Muscle of back (tissue), 11 donors: ENCODE data around the gene MFRP. TPM values are rescaled to one million over a fixed set of nuclear protein-coding genes. Genes with fewer than 3 reads are reported as not detected.
A peak's percentile ranks its signal among the peaks of the same experiment; 100 is the strongest.

ENCODE experiments used
- DNase-seq, 3 donors: peaks; one replicate each; pipeline versions ENCODE4 v3.0.0 to v3.0.0-alpha.2; 2013
- polyA plus RNA-seq, 10 donors: library from polyadenylated mRNA; unstranded; fragments of 120-200 nt; gene quantifications; one replicate each; pipeline ENCODE4 v1.2.1, GENCODE V29; 2013; ENCODE audit not compliant: insufficient read length in 10 of 10

Gene MFRP
- polyA plus RNA-seq, 10 donors: 0.07 TPM; not detected in 9

DNA sequence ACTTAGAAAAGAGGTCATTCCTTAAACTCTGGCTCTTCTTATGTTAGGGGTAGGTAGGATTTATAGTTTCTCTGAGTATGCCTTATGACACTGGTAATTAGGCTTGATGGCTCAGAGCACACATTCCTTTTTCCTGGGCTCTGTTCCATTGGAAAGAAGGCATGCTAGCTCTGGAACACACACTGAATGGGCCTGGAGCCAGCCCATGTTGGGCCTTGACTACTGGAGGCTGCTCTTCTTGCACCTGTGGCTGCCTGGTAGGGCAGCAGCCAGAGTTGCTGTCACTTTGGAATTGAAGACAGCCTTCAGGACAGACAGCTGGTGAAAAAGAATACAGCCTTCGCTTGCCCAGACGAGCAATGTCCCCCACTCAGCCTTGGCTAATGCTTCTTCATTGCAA lies 47.8 kb downstream of the MFRP start:
- DNase-seq: peak; percentile 79 to 84 (median 83)

DNA sequence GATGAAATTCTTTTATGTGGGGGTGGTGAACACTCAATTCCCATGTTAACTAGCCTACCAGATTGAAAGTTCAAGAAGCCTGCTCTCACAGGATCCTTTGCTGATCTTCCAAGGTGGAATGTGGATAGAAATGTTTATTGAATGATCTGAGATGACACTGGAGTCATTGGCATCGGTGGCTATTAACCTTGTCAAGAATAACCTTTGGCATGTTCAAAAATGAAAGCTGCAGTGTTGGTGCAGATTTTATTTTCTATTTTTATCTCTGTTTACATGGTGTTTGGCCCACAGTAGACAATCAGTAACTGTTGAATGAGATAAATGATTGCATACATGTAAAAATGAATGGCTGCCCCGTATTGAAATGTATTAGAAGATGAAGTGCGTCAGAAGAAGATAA lies 48.6 kb downstream of the MFRP start:
- DNase-seq: no peak

DNA sequence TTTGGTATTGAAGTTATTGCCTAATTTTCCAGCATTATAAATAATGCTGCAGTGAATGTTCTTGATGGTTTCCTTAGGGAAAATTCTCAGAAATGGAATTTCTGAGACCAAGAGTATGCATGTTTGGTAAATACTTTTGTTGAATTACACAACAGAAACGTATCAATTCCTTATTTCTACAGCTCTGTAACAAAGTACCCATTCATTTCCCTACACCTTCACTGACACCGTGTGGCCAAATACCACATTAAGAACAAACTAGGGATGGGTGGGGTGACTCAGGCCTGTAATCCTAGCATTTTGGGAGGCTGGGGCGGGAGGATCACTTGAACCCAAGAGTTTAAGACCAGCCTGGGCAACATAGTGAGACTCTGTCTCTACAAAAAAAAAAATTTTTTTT lies 51.3 kb downstream of the MFRP start:
- no peak for DNase-seq

DNA sequence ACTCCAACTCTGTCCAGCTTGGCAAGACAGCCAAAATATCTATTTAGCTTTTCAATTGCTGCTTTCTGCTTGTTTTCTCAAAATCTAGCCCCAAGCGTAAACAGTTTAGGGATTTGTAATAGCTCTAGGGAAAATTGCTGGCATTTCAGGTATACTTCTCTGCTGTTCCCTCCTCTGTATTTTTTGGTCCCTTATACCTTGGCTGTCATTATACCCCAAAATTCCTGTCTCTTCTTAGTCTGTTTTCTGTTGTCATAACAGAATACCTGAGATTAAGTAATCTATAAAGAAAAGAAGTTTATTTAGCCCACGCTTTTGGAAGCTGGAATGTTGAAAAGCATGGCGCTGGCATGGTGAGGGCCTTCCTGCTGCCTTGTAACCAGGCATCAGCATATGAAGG lies 53.0 kb downstream of the MFRP start:
- DNase-seq: no peak

DNA sequence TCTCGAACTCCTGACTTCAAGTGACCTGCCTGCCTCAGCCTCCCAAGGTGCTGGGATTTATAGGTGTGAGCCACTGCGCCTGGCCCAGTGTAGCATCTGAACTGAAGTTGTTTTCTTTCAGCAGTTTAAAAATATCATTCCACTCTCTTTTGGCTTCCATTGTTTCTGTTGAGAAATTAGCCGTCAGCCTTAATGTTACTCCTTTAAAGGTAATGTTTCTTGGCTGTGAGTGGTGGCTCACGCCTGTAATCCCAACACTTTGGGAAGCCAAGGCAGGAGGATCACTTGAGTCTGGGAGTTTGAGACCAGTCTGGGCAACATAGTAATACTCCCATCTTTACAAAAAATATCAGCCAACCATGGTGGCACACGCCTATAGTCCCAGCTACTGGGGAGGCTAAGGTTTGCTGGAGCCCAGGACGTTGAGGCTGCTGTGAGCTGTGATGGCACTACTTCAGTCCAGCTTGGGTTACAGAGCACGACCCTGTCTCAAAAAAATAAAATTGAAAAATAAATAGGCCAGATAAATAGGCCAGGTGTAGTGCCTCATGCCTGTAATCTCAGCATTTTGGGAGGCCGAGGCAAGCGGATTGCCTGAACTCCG lies 55.5 kb downstream of the MFRP start:
- no peak for DNase-seq

Other genes starting within 250 kb of the MFRP start
- 10 to 100 TPM; 24.4 to 35.7 (median 30.7) TPM for gene DPAGT1, start 244.9 kb downstream of the MFRP start, polyA plus RNA-seq
- gene C2CD2L, start 239.4 kb downstream of the MFRP start, polyA plus RNA-seq: 1 to 10 TPM; 6.4 to 9.4 (median 7.1) TPM
- gene HINFP, start 225.1 kb downstream of the MFRP start, polyA plus RNA-seq: 10 to 100 TPM; 13.7 to 25.0 (median 17.8) TPM
- under 1 TPM; 0.10 to 0.60 (median 0.32) TPM for gene ABCG4, start 197.7 kb downstream of the MFRP start, polyA plus RNA-seq
- gene NLRX1, start 178.0 kb downstream of the MFRP start, polyA plus RNA-seq: 10 to 100 TPM in 9 of 10 donors, 1 to 10 TPM in 1; 9.7 to 12.4 (median 11.6) TPM
- gene NHERF4, start 161.2 kb downstream of the MFRP start, polyA plus RNA-seq: under 1 TPM in 5 of 10 donors, not detected in 5; 0.09 to 0.34 (median 0.22) TPM
- gene CBL, start 140.4 kb downstream of the MFRP start, polyA plus RNA-seq: 10 to 100 TPM; 10.1 to 16.7 (median 13.2) TPM
- 100 to 1,000 TPM; 177 to 226 (median 196) TPM for gene MCAM, start 29.6 kb downstream of the MFRP start, polyA plus RNA-seq
- 10 to 100 TPM; 11.7 to 22.9 (median 16.1) TPM for gene RNF26, start 12.2 kb downstream of the MFRP start, polyA plus RNA-seq
- gene C1QTNF5, start 5.8 kb downstream of the MFRP start, polyA plus RNA-seq: 10 to 100 TPM; 15.2 to 36.1 (median 25.4) TPM
- gene USP2, start 35.0 kb upstream of the MFRP start, polyA plus RNA-seq: 10 to 100 TPM; 18.1 to 66.0 (median 44.8) TPM
- gene THY1, start 76.5 kb upstream of the MFRP start, polyA plus RNA-seq: 100 to 1,000 TPM; 101 to 234 (median 128) TPM